HG03432 (cell line): ENCODE measurements around the gene FLVCR2.

Experiments
- ATAC-seq: cut with Tn5 transposase; IDR thresholded peaks from one replicate; pipeline ENCODE4 v1.9.1; 2021; ENCODE audit warnings: mild to moderate bottlenecking, moderate library complexity; ENCODE audit not compliant: unreplicated experiment

The FLVCR2 gene

GRCh38 chr14:75578102-75578785, at the start of gene FLVCR2:
TSS of gene FLVCR2 (plus strand) at chr14:75578620. CDS start at chr14:75578973, 353 bp downstream.
- ATAC-seq = peak; percentile 43

DNA sequence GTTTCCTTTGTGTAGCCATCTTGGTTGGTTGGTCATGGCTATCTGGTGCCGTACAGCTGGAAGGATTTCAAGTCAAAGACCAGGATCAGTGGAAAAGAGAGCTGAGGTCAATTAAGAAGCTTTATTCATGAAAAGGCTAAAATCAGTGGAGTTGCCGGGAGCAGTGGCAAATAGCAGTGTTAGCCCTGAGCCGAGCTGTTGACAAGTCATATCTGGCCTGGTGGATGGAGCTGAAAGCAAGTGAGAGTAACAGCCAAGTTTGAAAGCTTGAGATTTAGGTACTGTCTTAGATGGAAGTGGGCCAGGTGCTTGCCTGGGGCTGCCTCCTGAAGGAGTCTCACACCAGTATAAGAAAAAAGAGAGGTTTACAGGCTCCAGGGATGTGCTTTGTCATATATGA, 47.2 kb upstream of the FLVCR2 start:
- no peak for ATAC-seq

GRCh38 chr14:75531660-75532317, 46.6 kb upstream of the FLVCR2 start:
- ATAC-seq = no peak

- no peak for ATAC-seq
These were observed 44.4 kb upstream of the FLVCR2 start for GRCh38 chr14:75533791-75534555.

GRCh38 chr14:75535164-75535898, 43.1 kb upstream of the FLVCR2 start:
- no peak for ATAC-seq

DNA sequence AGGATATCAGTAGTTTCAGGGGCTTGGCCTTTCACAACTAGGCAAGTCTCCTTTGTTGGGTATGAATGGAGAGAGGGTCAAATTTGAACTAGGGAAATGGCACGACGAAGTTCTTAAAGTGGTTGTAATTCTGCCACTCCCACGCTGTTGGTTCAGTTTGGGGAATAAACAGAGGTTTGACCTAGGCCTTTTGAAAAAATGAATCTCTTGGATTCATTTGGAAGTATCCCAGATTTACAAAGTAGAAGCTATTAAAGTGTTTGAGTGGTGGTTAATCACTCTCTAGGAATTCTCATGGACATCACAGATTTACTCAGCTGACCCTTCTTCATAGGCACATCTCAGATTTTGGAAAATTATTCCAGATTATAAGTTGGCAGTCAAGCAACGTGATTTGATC, 41.3 kb upstream of the FLVCR2 start:
- ATAC-seq = no peak

DNA sequence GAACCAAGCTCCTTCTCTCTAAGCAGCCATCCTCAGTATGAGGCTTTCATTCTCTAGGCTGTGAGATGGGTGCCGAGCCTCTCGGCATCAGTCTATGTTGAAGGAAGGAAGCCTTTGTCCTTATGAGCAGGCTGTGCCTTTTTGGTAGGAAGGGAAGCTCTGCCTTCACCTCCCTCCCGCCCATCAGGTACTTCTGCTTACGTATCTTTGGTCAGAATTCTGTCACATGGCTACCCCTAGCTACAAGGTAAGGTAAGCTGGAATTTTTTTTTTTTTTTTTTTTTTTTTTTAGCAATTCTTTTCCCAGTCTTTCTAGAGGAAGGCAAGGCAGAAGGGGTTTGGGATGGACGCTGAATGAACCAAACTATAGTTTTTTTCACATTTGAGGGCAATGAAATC, 39.3 kb upstream of the FLVCR2 start:
- peak; percentile 5 for ATAC-seq

GRCh38 chr14:75539561-75540478, 38.6 kb upstream of the FLVCR2 start:
- peak; percentile 71 for ATAC-seq

GRCh38 chr14:75540479-75540851, 38.0 kb upstream of the FLVCR2 start:
- ATAC-seq = no peak

DNA sequence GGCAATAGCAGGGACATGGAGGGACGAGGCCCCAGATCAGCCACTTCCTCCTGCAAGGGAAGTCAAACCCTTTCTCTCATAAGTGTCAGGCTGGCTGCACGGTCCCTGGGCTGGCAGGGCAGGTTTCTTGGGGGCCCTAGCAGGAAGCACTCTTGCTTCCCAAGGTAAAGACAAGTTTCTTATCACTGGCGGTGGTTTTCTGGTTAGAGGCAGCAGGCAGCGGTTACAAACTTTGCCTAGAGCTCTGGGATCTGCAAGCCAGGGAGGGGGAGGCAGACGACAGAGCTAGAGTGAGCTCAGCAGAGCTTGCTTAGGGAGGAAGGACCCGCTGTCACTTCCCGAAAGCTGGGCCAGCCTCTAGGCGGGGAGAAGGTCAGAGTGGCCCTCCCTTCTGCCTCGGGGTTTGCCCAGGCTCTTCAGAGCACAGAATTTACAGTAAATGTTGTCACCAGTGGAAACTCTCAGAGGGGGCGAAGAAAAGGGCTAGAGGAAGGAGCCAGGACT, 35.8 kb upstream of the FLVCR2 start:
- peak; percentile 50 for ATAC-seq

DNA sequence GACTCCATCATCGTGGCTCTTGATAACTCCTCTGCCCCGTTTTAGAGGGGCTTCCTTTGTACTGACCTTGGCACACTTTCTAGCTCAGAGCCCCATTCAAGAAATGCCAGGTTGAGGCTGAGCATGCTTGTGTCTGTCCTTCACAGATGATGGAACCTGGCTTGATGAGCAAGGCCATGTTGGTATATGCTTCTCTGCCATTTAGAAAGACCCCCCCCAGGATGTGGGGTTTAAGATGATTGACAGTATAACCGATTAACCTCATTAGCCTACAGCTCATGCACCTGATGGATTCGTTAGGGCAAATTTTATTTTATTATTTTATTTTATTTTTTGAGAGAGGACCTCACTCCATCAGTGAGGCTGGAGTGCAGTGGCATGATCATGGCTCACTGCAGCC, 35.2 kb upstream of the FLVCR2 start:
- peak; percentile 1 for ATAC-seq

DNA sequence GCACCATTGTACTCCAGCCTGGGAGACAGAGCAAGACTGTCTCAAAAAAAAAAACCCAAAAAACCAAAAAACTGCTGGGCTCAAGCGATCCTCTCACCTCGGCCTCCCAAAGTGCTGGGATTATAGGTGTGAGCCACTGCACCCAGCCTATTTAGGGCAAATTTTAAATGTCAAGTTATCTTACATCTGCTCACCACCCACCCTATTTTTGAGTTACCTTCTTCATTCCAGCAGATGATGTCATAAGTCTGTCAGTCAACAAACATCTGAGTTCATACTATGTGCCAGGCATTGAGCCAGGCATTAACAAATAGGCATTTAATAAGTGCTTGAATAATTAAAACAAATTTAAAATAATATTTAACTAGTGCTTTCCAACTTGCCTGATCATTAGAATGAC, 34.6 kb upstream of the FLVCR2 start:
- ATAC-seq = no peak

DNA sequence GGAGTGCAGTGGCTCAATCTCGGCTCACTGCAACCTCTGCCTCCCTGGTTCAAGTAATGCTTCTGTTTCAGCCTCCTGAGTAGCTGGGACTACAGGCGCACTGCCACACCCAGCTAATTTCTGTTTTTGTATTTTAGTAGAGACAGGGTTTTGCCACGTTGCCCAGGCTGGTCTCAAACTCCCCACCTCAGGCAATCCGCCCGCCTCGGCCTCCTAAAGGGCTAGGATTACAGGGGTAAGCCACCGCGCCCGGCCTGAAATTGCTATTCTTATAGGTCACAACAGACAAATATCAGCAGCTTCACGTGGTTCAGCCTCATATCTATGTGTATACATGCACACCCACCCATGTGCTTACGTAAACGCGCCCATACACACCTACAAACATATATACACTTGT, 32.5 kb upstream of the FLVCR2 start:
- ATAC-seq = no peak

GRCh38 chr14:75547552-75548250, 30.7 kb upstream of the FLVCR2 start:
- ATAC-seq = no peak

DNA sequence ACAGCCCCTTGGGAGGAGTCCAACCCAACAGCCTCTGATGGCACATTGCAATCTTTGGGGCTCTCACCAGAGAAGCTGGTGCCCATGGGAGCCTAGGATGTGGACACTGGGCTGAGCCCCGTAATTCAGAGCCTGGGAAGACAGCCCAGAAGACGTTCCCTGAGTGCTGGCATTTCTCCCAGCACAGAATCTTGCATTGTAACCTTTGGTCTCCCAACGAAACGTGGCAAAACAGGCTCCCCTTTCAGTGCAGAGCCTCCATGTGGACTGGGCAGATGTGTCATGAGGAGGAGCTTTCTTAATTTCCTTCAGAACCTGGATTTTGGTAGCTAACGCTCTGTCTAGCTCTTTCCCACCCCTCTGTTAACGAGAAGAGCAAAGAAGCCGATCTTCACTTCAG, 29.9 kb upstream of the FLVCR2 start:
- ATAC-seq = no peak

DNA sequence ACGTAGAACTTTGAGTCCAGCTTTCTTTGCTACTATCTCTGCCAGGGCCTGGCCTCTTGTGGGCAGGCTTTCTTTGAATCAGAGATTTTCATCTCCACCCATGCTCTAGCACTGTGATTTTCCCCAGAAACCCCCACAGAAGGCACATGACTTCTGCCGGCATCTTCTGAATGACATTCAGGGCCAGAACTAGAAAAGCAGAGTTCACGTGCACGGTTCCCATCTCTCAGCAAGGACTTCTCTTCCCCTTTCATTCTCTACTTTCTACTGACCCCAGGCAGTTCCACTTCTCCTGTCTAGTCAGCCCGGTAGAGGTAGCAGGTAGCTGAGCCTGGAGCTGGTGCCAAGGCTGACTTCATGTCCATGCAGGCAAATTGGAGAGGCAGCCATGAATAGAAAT, 29.3 kb upstream of the FLVCR2 start:
- peak; percentile 72 for ATAC-seq

GRCh38 chr14:75551021-75551420, 27.4 kb upstream of the FLVCR2 start:
- no peak for ATAC-seq

GRCh38 chr14:75553157-75553556, 25.3 kb upstream of the FLVCR2 start:
- ATAC-seq = no peak

GRCh38 chr14:75553761-75554364, 24.6 kb upstream of the FLVCR2 start:
- ATAC-seq = no peak
